B cell (primary cell): Measurements from ENCODE around the gene KMT2D. TPM values are rescaled to one million over a fixed set of nuclear protein-coding genes. Genes with fewer than 3 reads are reported as not detected.

Source experiments
- ATAC-seq: fragments of 200-7000 bp; cut with Tn5 transposase; one replicate; pipeline ENCODE4 v1.10.0; 2021; ENCODE audit warnings: low read depth, mild to moderate bottlenecking, moderate number of reproducible peaks, moderate library complexity
- CTCF ChIA-PET: fragments of 350-600 bp; sonication (Branson Sonifier 250); formaldehyde crosslinking; loops from one replicate; lab custom pipeline; 2021; ENCODE audit warnings: antibody characterized with exemption, inconsistent platforms; lab: Charles Lee
- POLR2A ChIA-PET: fragments of 350-600 bp; sonication (Branson Sonifier 250); formaldehyde crosslinking; loops from one replicate; lab custom pipeline; 2021; ENCODE audit warnings: antibody characterized with exemption; lab: Charles Lee
- DNase-seq: peaks from one replicate; pipeline ENCODE4 v3.0.0; 2013
- H2AFZ ChIP-seq: 2 replicates; pipeline ENCODE4 v1.6.1; 2012; ENCODE audit warnings: mild to moderate bottlenecking, low read depth, low read length; ENCODE audit not compliant: insufficient read depth, poor library complexity, severe bottlenecking
- H3K27ac ChIP-seq, 2 donors: 1 replicate in 1 of 2; 2 replicates in 1 of 2; pipeline ENCODE4 v1.5.1; 2012 to 2013; ENCODE audit warnings: low read length in 2 of 2, mild to moderate bottlenecking in 2 of 2, moderate library complexity in 1 of 2
- H3K27me3 ChIP-seq, 4 experiments: fragments of 200-600 bp in 1 of 4; sonication (generic) in 1 of 4; replicated peaks in 1 of 4; 1 replicate in 2 of 4; 2 replicates in 2 of 4; pipeline versions ENCODE4 v1.6.1 to v1.7.0; 2013 to 2016; ENCODE audit warnings: low read length in 3 of 4, mild to moderate bottlenecking in 2 of 4, mixed read lengths in 1 of 4, moderate library complexity in 1 of 4; ENCODE audit not compliant: insufficient read depth in 4 of 4, control insufficient read depth in 3 of 4; ENCODE audit errors: control extremely low read depth in 1 of 4
- H3K36me3 ChIP-seq, 2 experiments: replicated peaks in 1 of 2; 1 replicate in 1 of 2; 2 replicates in 1 of 2; pipeline versions ENCODE4 v1.6.1 to v1.7.1; 2013; ENCODE audit warnings: low read length in 1 of 2; ENCODE audit not compliant: insufficient read depth in 2 of 2, control insufficient read depth in 1 of 2; ENCODE audit errors: control extremely low read depth in 1 of 2, extremely low read depth in 1 of 2
- H3K4me1 ChIP-seq, 2 donors: fragments of 200-600 bp in 1 of 2; sonication (generic) in 1 of 2; 1 replicate in 1 of 2; 2 replicates in 1 of 2; pipeline versions ENCODE4 v1.5.1 to v1.6.1; 2013 to 2017; ENCODE audit warnings: low read length in 2 of 2; ENCODE audit not compliant: control insufficient read depth in 2 of 2, insufficient read depth in 2 of 2
- H3K4me2 ChIP-seq: replicated peaks from 2 replicates; pipeline ENCODE3; 2012; ENCODE audit warnings: mild to moderate bottlenecking, low read depth, low read length; ENCODE audit not compliant: poor library complexity, severe bottlenecking
- H3K4me3 ChIP-seq, 5 experiments: fragments of 200-600 bp in 1 of 5; sonication (generic) in 1 of 5; 1 replicate in 3 of 5; 2 replicates in 2 of 5; pipeline versions ENCODE4 v1.5.1 to v1.7.0; 2011 to 2016; ENCODE audit warnings: low read length in 4 of 5, mild to moderate bottlenecking in 4 of 5, low read depth in 2 of 5, control low read depth in 1 of 5, moderate library complexity in 1 of 5; ENCODE audit not compliant: insufficient read depth in 1 of 5; ENCODE audit errors: control extremely low read depth in 1 of 5, extremely low read depth in 1 of 5
- H3K79me2 ChIP-seq: fragments of 200-600 bp; sonication (generic); one replicate; pipeline ENCODE4 v1.6.0; 2016; ENCODE audit warnings: low read length; ENCODE audit not compliant: control insufficient read depth, insufficient read depth
- H3K9ac ChIP-seq: fragments of 200-600 bp; sonication (generic); 2 replicates; pipeline ENCODE4 v1.6.1; 2017; ENCODE audit warnings: mild to moderate bottlenecking, low read length, moderate library complexity
- H3K9me3 ChIP-seq, 3 donors: one replicate each; pipeline versions ENCODE4 v1.6.1 to v1.7.1; 2013; ENCODE audit warnings: low read length in 2 of 3; ENCODE audit not compliant: control insufficient read depth in 2 of 3, insufficient read depth in 1 of 3; ENCODE audit errors: control extremely low read depth in 1 of 3
- H4K20me1 ChIP-seq: 2 replicates; pipeline ENCODE4 v1.6.0; 2012; ENCODE audit warnings: mild to moderate bottlenecking, low read length; ENCODE audit not compliant: insufficient read depth, control insufficient read depth, poor library complexity, severe bottlenecking
- H3K27ac Mint-ChIP-seq: one replicate; pipeline ENCODE4 v1.8.0; 2021; ENCODE audit warnings: mixed read lengths
- H3K27me3 Mint-ChIP-seq: one replicate; pipeline ENCODE4 v1.8.0; 2021; ENCODE audit warnings: mixed read lengths
- H3K4me1 Mint-ChIP-seq: one replicate; pipeline ENCODE4 v1.8.0; 2021; ENCODE audit warnings: mixed read lengths
- H3K4me3 Mint-ChIP-seq: one replicate; pipeline ENCODE4 v1.8.0; 2021; ENCODE audit warnings: mixed read lengths
- H3K9me3 Mint-ChIP-seq: one replicate; pipeline ENCODE4 v1.8.0; 2022; ENCODE audit warnings: mixed read lengths; ENCODE audit not compliant: insufficient read depth
- CTCF ChIP-seq: fragments of 200-600 bp; IDR thresholded peaks from one replicate; pipeline ENCODE4 v1.8.0; 2022; ENCODE audit warnings: antibody characterized with exemption, mild to moderate bottlenecking
- EZH2 ChIP-seq: IDR thresholded peaks from 2 replicates; pipeline ENCODE4 v1.6.1; 2012; ENCODE audit warnings: borderline replicate concordance, low read depth, mild to moderate bottlenecking, moderate library complexity, low read length; ENCODE audit not compliant: insufficient read depth, poor library complexity, severe bottlenecking
- WGBS: methylation state at CpG from one replicate; pipeline ENCODE4 v1.1.5; 2013; ENCODE audit warnings: missing lambda C conversion rate; ENCODE audit not compliant: insufficient coverage; 5-methylcytosine and 5-hydroxymethylcytosine counted together
- intact Hi-C: fragments of 100-400 bp; cut with micrococcal nuclease; formaldehyde crosslinking; loops from one replicate; pipeline ENCODE4 v1.10.0; 2022
- polyA plus RNA-seq: library from polyadenylated mRNA; depleted of rRNA; stranded (reverse); fragments of >200 nt; gene quantifications from 2 replicates; pipeline ENCODE4 v1.2.3, GENCODE V29; 2012
- total RNA-seq, 2 donors: library from RNA; stranded (reverse); fragments of 120-200 nt in 1 of 2; gene quantifications; 1 replicate in 1 of 2; 2 replicates in 1 of 2; pipeline versions ENCODE4 v1.2.3 to v1.2.4, GENCODE V29; 2013 to 2022

KMT2D gene
- total and polyA plus RNA-seq, 2 donors (not counting 1 experiment from before 2014, with no cell fraction given): 64.0 to 179 TPM

- peak overlapping the region in 1 of 2 donors; percentile 88 for H3K27ac ChIP-seq
- peaks cover 53% of the 10 kb centered on the region for H3K4me1 Mint-ChIP-seq
- H3K36me3 ChIP-seq: peaks cover 0 to 40% of the 10 kb centered on the region in 2 experiments
- H3K4me1 ChIP-seq: peaks cover 47 to 52% of the 10 kb centered on the region in 2 donors
- H4K20me1 ChIP-seq: peaks cover 84% of the 10 kb centered on the region
- peaks cover 99% of the 10 kb centered on the region for H3K79me2 ChIP-seq
- peak overlapping the region; percentile 60 for H3K27ac Mint-ChIP-seq
- no peaks in the 10 kb centered on the region for H3K27me3 Mint-ChIP-seq
- no peak overlapping the region for H2AFZ ChIP-seq
- ATAC-seq: peak; percentile 64
- peak overlapping the region; percentile 92 for H3K4me3 Mint-ChIP-seq
- peak overlapping the region in 4 of 5 experiments; percentile 3 to 60 (median 13) for H3K4me3 ChIP-seq
- no peaks in the 10 kb centered on the region for H3K27me3 ChIP-seq
- TF ChIP-seq CTCF (no peak), EZH2 (no peak)
- no peaks in the 10 kb centered on the region for H3K9me3 Mint-ChIP-seq
- no peaks in the 10 kb centered on the region for H3K9me3 ChIP-seq
- ChIA-PET POLR2A (interaction anchor here (0.8 to 1.0 kb wide), 2 partner anchors 14 to 191 kb away, joined by 4 read pairs; partner anchors contain the start of gene RHEBL1), CTCF (interaction anchor here (0.6 to 2.2 kb wide), 7 partner anchors 9 to 179 kb away, joined by 3 to 16 read pairs (median 5); no protein-coding TSS in a partner anchor)
- H3K4me2 ChIP-seq: peak overlapping the region; percentile 97
- peak overlapping the region; percentile 21 for H3K9ac ChIP-seq
- peak; percentile 75 for DNase-seq
- 75% methylated on average over 2 of the region's 7 CpGs for WGBS
- intact Hi-C loops: loop anchor here (1.0 to 5.0 kb wide), 3 partner anchors 13 to 59 kb away; partner anchors contain the start of genes DDN, PRKAG1 and RHEBL1
These were observed 4.4 kb downstream of the KMT2D start for GRCh38 chr12:49055978-49056754.

GRCh38 chr12:49055092-49055491 is 5.5 kb downstream of the KMT2D start:
- intact Hi-C loops: loop anchor here (5.0 kb wide), 1 partner anchor 58 kb away; the partner anchor contains the start of gene DDN
- Histone ChIP-seq H3K79me2 (peaks cover 99% of the 10 kb centered on the region), H2AFZ (no peak overlapping the region), H3K4me3 (no peak overlapping the region), H3K4me2 (peak overlapping the region; percentile 97), H3K9ac (no peak overlapping the region), H3K27ac (no peak overlapping the region), H3K4me1 (peaks cover 44 to 47% of the 10 kb centered on the region in 2 donors), H3K9me3 (no peaks in the 10 kb centered on the region), H4K20me1 (peaks cover 95% of the 10 kb centered on the region), H3K36me3 (peaks cover 0 to 51% of the 10 kb centered on the region in 2 experiments), H3K27me3 (no peaks in the 10 kb centered on the region)
- ATAC-seq (no peak), DNase-seq (no peak)
- WGBS: 96% methylated on average over 4 of the region's 4 CpGs
- H3K4me1 Mint-ChIP-seq: peaks cover 48% of the 10 kb centered on the region
- ChIA-PET CTCF (interaction anchor here (0.9 to 2.2 kb wide), 6 partner anchors 10 to 180 kb away, joined by 3 to 16 read pairs (median 5); no protein-coding TSS in a partner anchor), POLR2A (no interaction called here)
- no peaks in the 10 kb centered on the region for H3K27me3 Mint-ChIP-seq
- no peaks in the 10 kb centered on the region for H3K9me3 Mint-ChIP-seq
- TF ChIP-seq EZH2 (no peak), CTCF (no peak)
- H3K4me3 Mint-ChIP-seq: no peak overlapping the region
- H3K27ac Mint-ChIP-seq: no peak overlapping the region
